HG02763 (cell line): ENCODE data around the gene COL3A1.

Source experiments
- ATAC-seq: cut with Tn5 transposase; IDR thresholded peaks from one replicate; pipeline ENCODE4 v1.9.1; 2021; ENCODE audit warnings: mild to moderate bottlenecking, moderate library complexity; ENCODE audit not compliant: unreplicated experiment

Gene COL3A1

DNA sequence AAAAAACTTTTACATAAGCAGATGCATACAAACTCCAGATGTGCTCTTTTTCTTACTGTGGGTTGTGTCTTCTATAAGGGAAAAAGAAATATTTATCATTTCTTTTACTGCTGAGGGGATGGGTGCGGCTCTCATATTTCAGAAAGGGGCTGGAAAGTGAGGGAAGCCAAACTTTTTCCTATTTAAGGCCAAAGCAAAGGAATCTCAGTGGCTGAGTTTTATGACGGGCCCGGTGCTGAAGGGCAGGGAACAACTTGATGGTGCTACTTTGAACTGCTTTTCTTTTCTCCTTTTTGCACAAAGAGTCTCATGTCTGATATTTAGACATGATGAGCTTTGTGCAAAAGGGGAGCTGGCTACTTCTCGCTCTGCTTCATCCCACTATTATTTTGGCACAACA is at the start of gene COL3A1:
TSS of gene COL3A1 (plus strand) at position 210 of the 400 bp plus-strand sequence. CDS start at position 327, 117 bp downstream.
- ATAC-seq, result no peak

DNA sequence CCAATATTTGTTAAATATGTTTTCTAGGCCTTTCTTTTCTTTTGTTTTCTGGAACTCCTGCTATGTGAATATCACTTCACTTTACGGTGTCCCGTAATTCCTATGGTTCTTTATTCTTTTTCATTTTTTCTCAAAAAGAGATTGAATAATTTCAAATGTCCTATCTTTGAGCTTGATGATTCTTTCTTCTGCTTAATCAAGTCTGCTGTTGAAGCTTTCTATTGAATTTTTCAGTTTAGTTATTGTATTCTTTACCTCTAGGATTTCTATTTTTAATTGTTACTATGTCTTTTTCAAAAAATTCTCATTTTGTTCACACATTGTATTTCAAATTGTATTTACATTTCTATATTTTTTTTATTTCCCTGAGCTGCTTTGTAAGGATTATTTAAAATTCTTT is 45.5 kb upstream of the COL3A1 start:
- no peak for ATAC-seq

DNA sequence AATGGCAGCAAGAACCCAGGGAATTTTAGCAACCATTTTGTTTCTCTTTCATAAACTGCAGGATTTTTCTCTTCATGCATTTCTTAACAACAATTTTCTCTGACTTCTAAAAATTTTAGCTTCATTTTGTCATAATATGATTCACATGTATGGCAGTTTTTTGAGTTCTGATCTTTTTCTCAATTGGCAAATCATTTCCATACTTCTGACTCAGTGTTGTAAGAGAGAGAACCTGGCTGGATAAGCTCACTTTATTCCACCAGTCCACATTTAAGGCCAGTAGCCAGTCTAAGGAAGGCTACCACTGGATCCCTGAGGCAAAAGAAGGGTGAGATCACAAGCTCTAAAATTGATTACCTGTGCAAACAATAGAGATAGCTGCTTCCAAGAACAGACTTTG is 42.8 kb upstream of the COL3A1 start:
- no peak for ATAC-seq

DNA sequence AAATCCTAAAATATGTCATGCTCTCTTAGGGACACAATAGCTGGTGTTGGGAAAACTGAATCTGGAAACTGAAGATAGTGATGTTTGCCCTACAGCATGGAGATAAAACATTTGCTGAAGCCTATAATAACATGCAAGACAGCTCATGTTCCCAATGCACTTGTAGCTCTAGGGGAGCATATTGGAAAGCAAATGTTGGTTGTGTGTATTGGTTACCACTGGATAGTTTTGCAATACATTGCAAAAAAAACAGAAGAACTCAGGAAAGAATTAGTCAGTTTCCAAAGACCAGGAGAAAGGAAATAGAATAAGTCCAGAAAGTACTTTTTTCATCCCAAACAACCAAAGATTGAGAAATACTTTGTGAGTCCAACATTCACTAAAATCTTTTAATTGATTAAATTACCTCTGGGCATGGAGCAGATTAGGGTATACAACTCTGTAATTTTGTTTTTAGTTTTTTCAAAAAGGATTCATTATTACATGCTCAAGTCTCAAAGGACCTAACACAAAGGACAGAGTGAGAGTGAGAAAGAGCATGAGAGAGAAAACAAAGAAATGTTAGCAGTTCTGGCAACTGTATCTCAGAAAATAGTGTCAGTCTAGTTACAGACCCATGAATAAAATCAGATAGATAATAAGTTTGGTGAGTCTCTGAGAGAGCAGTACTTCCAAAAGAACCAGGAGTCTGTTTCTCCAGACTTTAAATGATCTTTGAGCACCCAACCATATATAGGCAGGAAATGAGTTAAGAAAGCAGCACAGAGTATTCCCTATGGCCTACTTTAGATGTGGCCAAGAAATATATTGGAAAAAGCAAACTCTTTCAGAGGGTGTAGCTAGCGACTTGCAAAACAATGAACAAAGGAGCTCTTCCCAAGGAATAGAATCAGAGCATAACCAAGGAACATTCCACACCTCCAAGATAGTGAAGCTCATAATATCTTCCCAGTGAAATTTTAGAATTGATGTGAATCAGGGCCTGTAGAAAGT is 36.6 kb upstream of the COL3A1 start:
- ATAC-seq, result no peak

DNA sequence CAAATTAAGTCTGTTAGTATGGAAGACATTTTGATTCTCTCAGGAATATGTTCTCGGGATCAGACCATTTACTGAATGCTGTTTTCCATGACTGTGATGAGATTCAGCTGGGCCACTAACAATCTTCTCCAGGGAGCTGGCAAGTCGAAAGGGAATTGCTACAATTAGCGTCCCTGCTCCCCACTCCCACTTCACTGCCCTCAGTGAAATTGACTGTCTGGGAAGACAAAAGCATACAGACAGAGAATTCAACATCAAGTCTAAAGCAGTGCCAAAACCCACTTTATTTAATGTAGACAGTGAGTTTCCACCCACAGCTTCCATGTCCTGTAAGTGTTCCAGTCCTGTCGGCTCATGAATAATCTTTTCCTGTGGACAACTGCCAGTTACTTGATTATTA is 34.0 kb upstream of the COL3A1 start:
- ATAC-seq, result no peak

DNA sequence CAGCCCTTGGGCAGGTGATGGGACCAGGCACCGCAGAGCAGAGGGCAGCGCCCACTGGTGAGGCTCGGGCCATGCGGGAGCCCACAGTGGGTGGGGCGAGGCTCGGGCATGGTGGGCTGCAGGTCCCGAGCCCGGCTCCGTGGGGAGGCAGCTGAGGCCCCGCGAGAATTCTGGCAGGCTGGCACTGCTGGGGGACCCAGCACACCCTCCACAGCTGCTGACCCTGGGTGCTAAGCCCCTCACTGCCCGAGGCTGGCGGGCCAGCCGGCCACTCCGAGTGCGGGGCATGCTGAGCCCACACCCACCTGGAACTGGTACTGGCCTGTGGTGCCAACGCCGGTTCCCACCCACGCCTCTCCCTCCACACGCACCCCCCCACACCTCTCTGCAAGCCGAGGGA is 29.7 kb upstream of the COL3A1 start:
- ATAC-seq, result no peak

DNA sequence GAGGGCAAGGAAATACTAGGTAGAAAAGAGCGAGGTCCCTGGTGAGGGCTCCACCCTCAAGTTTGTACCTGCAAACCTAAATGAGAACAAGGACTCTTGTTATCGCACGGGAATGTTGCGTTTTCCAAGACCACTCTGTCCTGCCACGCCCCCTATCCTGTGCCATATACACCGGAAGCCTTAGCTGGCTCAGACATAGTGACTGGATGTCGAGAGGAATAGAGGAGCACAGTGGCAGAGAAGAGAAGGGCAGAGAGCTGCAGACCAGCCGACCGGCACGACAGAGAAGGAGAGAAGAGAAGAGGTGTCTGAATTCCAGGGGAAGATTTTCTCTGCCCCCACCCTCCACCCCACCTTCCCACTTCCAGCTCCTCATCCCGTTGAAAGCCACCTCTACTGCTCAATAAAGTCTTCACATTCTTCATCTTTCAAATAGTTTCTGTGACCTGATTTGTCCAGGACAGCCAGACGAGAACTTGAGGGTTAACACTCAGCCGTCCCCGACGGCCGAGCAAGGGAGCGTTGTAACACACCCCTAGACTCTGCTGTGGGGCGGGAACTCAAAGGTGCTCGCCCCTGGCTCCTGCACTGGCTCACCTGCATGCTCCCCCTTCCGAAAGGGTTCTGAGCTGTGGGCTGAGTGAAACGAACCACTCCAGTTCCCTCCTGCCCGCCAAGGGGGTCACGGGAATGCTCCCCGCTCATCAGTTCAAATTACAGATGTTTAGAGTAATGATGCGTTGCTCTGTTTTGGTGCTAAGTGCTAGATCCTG is 24.9 kb upstream of the COL3A1 start:
- no peak for ATAC-seq

DNA sequence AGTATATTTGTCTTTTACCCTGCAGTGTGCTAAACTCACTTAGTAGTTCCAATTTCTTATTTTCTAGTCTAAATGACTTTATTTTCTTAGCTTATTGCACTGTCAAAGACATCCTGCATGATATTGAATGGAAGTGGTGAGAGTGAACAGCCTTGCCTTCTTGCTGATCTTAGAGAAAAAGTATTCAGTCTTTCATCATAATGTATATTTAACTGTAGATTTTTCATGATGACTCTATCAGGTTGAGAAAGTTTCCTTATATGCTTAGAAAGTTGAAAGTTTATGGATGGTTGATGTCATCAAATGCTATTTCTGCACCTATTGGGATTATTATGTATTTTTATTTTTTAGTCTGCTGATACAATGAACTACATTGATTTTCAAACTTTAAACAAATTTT is 21.3 kb upstream of the COL3A1 start:
- no peak for ATAC-seq

DNA sequence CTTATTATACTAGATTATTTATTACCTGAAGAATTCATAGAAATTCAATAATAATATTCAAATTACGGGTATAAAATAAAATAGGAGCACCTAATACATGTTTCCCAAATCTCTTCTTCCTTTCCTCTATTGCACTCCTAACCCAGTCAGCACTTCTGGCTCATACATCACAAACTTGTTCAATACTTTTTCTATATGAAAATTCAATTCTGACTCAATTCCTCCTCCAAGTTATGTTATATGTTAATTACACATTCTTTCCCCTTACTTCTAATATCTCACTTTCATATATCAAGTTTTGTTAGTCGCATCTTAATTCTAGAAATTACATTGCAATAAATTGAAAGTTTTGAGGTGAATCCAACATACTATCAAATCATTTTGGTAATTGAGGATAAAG is 17.9 kb upstream of the COL3A1 start:
- no peak for ATAC-seq

DNA sequence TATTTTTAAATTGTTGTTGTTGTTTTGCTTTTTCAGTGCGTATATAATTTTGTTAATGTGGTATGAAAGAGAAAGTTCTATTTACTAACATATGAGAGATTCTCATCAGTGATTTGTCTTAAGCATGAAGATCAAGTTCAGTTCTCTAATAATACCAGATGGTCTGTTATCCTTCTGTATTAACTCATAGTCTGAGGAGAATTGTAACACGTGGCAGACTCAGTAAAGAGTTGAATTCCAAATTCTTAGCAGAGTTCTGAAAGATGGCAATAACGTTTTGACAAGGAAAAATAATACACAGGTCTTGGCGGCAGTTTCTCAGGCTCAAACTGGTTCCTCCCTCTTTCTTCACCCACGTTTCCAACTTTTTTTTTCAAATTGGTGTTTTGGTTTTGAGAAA is 17.2 kb upstream of the COL3A1 start:
- no peak for ATAC-seq

DNA sequence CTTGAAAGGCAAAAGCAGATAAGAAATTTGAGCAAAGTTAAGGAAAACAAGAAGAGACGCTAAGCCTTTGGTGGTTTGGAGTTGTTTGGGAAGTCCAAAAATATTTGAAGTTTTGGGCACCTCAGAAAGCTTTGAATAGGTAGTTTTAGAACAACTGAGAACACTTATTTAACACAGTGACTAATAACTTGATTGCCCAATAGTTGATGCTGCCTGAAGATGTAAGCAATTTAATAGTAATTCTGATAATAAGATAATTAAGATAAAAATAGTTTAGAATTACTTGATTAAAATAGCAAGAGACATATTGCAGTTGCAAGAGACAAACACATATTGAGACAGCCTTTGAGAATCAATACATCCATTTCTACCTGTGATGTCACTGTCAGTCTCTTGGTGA is 16.5 kb upstream of the COL3A1 start:
- no peak for ATAC-seq

DNA sequence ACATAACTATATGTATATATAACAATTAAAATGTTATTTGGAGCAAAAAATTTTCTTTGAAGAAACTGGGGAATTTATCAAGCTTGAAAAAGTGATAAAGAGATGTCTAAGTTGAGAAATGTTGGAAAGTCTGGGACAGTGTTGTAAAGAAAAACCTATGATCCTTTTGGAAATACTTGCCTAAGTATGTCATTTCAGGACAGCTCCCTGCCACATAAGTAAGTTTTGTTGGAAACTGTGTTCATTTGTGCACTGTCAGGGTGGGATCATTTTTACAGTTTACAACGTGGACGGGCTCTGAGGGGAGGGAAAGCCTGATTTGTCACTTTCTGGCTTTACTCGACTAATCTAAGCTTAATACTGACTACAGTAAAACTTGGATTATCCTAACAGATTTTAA is 10.4 kb upstream of the COL3A1 start:
- no peak for ATAC-seq

DNA sequence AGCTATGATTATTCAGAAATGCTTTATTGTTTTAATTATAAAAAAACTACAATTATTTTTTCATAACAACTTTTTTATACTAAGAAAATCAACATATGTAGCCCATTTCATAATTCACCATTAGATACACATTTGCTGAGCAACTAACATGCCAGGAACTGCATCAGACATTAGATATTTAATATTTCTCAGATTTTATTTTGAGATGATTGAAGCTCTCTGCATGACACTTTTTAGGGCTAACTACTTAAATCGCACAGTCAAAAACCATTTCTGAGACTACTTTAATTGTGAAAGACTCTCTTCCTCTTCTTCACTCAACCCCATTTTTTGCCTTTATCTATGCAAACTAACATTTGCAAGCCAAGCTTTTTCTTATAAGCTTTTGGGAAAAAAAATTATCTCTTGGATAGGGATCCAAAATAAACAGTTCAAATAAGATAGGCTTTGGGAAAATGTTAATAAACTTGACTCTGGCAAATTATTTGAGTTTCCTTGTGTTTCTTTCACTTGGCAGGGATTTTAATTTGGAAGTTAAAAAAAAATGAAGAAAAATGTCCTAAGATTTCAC is 9.1 kb upstream of the COL3A1 start:
- no peak for ATAC-seq

DNA sequence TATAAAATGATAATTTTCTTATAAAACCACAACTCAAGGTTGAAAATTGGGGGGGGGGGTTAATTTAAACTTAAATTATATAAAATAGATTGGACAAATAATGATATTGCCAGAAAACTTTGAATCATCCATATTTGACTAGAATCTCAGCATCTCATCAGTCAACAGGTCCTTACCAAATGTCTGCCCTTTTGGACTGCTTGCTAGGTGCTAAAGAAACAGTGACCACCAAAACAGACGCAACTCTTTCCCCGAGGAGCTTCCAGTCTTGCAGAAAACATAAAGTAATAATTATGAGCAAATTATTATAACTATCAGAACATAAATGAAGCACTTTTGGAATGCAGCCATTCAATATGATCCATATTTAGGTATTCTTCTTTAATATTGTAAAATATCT is 8.6 kb upstream of the COL3A1 start:
- no peak for ATAC-seq

DNA sequence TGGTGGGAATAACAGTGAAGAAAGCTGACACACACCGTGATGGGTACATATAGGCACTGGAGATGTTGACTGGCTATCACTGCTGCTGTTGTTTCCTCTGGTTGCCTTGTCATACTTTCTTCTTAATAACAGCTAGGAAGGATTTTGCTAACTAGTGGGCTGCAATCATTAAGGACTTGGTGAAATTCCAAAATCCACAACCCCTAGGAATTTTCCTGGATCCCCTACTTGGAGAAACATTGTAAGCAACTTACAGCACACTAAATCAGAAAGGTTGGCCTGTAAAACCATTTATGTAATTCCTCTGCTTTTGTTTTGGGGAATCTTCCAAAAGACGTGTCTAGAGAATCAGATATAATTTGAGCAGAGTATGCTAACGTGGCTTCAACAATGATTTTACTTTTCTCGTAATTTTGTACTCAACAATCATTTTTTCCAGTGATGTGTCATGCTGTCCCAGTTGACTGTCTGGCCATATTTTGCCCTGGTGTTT is 8.0 kb upstream of the COL3A1 start:
- ATAC-seq, result no peak

DNA sequence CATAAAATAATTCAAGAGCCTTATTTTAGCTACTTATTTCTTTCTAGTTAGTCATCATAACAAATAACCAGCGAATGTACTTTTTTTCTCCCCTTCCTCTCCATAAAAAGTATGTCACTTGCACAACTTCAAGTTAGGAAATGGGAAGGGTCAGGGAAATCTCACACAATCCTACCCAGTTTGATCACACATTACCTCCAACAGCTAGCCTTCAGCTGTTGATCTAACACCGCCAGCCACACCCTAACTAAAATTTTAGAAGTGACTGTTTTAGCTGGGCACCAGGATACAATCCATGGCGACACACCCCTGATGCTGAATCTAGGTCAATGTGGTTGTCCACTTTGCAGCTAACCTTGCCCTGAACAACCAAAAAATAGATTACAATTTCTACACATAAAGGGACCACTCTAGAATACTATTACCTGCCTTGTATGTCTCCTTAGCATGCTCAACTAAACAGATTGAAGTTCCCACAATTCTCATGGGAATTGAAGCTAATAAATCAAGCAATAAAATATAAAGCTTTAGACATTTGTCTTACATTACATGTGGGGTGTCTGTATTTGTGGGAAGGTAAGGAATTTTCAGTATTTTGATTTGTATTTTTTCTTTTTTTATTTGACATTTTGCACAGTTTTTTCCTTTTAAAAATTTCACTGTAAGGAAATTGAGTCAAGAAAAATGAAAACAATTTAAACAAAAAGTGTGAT is 7.3 kb upstream of the COL3A1 start:
- ATAC-seq, result no peak

DNA sequence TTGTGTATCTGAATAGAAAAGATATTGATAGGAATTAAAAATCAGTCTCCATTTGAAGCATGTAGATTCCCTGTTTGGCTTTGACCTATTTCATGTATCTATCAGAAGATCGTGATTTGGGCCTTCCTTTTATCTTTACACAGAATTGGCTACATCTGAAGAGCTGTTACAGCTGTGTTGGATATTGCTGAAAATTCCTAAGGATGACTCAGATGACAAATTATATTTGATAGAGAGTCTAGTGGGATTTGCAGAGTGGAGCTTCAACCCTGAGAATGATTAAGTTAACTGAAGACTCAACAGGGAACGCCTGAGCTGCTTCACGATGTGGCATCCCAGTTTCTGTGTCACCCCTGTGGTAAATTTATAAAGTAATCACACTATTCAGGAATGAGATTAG is 4.9 kb upstream of the COL3A1 start:
- no peak for ATAC-seq

DNA sequence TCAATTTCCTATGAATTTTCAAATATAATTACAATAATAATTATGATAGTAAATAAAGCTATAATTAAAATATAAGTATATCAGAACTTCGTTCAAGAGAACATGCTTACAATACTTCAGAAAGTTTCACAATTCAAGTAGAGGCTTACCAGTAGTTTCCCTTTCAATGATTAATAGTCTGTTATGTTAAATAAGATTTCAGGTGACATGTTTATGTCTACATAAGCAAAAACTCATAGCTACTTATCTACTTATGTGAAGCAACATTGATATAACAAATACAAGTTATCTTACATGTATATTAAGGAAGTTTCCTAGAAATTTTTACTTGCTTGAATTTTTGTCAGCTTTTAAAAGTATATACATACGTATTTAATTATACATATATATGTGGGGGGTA is 4.5 kb upstream of the COL3A1 start:
- no peak for ATAC-seq

DNA sequence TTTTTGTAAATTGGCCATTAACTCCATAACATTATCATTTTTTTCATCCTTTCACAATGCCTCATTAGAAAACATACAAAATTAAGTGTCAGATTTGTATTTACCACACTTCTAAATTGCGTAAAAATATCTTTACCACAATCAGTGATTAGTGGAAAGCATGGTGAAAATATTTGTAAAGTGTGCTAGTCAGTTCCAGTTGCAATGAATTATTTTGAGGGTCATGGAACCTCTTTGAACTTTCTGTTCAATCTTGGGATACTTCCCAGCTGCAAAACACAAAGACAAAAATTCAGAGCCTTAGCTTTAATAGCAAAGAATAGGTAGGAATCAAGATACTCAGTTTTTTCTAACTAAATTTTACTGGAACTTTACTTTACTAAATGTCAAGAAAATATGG is 4.0 kb upstream of the COL3A1 start:
- ATAC-seq, result no peak

DNA sequence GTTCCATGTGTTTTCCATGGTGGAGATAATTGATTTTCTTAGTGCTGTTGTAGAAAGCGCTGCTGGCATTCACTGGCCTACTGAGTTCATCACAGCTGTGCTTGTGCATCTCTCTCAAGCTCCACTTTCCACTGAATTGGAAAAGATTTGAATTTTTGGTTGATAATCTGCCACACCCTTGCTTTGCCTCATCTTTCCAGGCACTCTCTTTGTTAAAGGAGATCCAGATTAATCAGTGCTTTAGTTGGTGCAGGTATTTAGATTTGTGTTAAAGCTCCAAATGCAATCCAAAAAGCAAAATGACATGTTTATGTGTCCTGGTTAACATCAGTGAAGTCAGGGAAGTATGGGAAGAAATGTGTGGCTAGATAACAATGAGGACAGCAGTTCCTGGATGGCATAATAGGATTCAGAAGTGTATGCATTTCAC is 2.7 kb upstream of the COL3A1 start:
- no peak for ATAC-seq

DNA sequence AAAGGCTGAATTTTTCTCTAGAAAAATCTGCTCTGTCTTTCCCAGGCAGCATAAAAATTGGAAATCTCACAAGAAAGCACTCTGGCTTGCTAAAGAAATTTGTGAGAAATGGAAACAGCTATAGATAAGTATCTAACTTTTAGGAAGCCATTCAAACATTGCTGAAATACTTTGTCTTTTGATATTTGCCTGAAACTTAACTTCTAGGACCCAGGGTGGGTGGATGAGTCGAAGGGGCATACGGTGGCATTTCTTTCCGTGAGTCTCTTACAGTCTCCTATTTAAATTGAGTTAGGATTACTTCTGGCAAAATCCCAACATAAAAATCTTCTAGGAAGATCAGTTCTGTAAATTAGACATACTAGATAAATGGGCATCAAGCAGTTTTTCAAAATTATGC is 532 bp upstream of the COL3A1 start:
- ATAC-seq, result no peak
